Activated gamma-delta T cell treated with anti-CD3 and anti-CD28 coated beads, Interleukin-2, amount 50 U/mL, for 16 hours (primary cell): ENCODE measurements around the gene CBLL1.

Source experiments
- DNase-seq: peaks from one replicate; pipeline ENCODE4 v3.0.0-alpha.2; 2020; ENCODE audit warnings: low read depth

Gene CBLL1

GRCh38 chr7:107810626-107811025 lies 66.7 kb downstream of the CBLL1 start:
- DNase-seq: no peak
